DMS114 treated with DMSO at 0.1 percent for 48 hours (cell line): ENCODE measurements around the gene PRKCH.

Source experiments
- DNase-seq: peaks from one replicate; lab custom pipeline; 2025; ENCODE audit not compliant: unreplicated experiment; lab: John Stamatoyannopoulos, UW

Gene PRKCH

DNA sequence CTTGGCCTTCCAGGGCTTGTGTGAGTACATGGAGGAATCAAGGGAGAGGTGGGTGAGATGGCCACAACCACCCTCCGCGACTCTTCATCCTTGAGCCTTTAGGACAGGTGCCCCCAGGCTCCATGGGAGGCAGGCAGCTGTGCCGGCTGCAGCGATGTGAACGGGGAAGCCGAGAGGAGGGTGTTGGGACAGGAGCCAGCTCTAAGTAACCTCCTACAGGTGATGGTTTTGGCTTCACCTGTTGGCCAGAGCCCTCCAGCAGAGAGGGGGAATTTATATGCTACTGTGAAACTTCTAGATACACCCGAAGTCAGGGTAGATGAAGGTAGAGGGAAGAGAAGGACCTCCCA, 241.8 kb downstream of the PRKCH start:
- no peak for DNase-seq

DNA sequence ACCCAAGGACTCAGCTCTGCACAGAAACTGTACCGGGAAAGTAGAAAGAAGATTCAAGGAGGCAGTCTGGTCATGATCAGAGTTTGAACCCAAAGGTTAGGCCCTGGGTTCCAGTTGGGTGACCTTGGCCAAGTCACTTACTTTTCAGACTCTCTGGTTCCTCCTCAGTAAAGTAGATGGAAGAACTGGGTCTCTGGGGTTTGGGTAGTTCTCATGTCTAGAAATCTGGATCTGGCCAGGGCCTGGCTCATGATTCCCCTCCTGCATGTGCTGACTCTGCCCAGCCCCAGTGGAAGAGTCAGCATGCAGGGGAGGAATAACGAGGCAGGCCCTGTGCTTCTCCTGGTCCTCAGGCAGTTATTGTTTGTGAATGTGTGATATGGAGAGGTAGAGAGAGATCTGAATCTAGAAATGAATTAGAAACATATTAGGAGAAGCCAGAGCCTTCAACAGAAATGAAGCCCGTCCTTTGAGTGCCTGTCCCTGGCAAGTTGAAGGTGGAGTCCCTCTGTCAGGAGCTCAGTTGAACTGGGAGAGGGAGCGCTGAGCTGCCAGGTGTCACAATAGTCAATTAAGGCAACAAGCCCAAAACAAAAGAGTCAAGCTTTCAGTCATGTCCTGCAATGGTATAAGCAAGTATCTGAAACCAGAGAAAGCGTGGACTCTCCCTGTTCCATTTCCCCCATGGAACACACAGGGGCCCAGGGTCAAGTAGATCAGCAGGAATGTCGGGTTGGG, 242.7 kb downstream of the PRKCH start:
- DNase-seq: no peak

DNA sequence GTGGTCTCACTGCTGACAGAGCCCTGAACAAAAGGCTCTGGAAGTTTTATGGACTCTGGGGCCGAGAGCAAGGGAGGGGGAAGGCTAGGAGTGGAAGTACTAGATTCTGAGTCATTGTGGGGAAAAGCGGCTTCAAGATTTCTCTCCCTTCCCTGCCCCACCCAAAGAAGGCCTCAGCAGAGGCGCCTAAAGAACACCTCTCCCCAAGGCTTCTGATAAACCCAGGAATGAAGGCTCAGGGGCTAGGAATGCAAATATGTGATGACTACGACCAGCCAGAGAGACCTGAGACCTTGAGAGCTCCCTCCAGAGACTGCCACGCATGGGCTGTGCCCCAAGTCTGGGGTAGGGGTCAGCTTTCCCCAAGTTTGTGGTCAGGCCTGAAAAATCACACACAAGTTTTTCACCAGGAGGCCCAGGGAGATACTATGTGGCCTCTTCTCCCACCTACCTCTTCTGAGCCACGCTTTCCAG, 243.3 kb downstream of the PRKCH start:
- DNase-seq: no peak

DNA sequence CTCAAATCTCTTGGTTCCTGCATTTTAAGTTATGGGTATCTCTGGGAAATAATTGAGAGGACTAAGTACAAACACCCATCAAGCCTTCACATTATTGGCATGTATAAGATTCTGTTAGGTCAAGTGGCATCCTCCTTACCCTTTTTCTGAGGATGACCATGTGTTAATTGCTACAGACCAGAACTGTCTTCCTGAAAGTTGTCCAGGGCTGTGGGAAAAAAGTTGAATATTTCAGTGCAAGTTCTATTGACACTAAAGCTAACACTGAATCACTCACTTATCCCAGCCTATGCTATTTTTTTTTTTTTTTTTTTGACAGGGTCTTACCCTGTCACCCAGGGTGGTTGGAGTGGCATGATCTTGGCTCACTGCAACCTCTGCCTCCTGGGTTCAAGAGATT, 243.8 kb downstream of the PRKCH start:
- no peak for DNase-seq

DNA sequence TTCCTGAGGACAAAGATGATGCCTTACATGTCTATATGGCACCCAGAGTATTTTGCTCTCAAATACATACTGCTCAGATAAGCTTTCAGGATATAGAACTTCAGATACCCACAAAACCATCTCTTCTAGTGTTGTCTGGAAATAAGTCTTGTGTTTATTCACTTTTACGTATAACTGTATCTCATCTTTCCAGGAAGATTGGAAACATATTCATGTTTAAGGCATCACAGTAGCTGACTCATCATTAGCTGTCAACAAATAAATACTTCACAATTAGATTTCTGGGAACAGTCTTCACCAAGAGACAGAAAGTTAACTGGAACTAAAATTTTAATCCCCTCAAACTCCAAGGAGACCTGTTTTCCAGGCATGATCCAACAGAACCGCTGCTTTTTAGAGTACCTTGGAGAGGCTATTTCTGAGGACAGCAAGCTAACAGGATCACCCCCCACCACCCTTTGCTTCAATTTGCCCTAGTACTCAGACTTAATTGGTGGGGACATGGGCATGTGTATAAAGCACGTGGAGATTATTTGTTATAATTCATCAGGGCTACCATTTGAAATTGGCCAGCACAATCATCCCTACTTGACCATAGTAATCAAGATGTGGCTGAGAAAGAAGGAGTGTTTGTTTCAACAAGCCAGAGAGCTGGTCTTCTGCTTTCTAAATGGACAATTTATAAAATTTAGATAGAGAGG, 244.6 kb downstream of the PRKCH start:
- DNase-seq: no peak

DNA sequence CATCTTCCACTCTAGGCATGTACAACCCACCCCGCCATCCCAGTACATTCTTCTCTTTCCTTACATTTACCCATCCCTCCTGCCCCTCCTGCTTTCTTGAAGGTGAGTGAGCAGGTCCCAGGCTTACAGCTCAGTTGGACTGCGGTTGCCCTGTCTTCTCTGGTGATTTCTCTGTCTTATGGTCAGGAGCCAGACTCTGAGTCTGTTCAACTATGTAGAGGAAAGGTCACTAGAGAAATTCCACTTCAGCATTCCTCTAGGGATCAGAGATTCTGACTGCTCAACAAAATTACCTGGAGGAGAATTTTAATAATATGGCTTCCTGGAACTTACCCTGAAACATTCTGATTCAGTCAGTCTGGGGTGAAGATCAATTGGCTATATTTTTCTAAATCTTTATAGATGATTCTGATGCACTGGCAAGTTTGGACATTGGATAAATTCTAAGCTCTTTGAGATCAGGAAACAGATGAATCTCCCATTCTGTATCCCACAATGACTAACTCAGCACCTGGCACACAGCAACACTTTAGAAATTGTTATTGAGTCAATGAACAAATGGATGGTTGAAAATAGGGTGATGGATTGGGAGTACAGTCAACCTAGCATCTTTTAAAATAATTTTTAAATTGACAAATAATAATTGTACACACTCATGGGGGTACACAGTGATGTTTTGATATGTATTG, 245.3 kb downstream of the PRKCH start:
- DNase-seq: no peak

DNA sequence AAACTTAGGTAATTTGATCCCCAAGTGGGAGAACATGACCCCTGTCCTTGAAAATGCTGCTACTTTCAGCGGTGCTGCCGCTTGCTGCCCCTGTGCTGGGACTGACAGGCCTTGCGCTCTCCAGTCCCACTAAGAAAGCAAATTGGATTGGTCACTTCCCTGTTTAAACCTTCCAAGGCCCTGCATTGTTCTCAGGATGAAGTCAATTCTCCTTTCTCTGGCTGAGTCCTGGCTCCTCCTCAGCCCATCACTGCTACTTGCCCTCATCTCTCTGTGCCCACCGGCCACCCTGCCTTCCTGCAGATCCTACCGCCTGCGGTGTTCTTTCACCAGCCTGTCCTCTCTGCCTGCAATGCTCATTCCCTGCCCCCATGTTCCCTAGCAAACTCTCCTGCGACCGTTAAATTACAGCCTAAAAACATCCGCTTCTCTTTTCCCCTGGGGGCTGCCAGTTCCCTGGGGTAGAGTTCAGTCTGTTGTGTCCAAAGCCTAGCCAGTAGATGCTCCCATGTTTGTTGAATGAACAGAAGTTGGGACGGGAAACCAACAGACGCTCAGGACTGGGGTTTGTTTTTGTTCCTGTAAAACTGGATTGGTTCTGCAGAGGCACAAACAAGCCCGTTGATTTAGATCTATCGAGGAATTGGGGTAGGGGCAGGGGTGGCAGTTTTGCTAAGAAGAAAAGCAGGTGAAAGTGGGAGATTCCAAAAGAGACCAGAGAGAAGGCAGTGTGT, 246.6 kb downstream of the PRKCH start:
- DNase-seq: no peak

DNA sequence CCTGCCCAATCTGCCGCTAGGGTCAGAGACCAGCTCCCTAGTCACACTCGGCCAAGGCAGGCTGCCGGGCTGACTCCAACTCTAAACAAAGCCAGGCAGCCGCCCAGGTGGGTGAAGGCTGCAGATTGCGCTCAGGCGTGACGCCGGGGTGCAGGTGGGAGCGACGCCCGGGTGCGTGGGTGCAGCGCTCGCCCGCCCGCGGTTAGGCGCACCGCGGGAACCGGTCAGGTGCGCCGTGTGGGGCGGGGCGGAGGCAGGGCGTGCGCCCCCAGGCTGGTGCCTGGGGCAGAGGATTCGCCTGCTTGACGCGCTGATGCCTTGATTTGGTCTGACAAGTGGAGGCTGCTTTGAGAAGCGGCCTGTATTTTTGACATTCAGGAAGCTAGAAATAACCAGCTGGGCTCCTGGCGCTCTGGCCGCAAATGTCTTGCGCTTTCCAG, 247.2 kb downstream of the PRKCH start:
- DNase-seq: no peak

DNA sequence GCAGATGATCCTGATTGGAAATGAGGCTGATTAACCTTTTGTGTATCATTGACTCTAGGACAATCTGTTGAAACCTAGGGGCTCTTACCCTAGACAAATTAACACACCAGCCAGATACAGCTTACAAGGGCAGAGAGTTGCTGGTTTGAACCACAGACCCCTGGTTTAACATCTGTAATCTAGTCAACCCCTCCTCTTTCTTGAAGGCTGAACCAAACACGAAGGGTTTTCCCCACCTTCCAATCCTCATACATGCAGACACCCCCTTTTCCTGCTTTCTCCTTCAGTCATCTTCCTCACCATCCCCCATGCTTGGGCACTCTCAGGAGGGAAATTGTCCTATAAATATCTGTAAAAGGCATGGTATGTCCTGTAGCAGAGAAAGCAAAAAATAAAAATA, 247.9 kb downstream of the PRKCH start:
- no peak for DNase-seq

DNA sequence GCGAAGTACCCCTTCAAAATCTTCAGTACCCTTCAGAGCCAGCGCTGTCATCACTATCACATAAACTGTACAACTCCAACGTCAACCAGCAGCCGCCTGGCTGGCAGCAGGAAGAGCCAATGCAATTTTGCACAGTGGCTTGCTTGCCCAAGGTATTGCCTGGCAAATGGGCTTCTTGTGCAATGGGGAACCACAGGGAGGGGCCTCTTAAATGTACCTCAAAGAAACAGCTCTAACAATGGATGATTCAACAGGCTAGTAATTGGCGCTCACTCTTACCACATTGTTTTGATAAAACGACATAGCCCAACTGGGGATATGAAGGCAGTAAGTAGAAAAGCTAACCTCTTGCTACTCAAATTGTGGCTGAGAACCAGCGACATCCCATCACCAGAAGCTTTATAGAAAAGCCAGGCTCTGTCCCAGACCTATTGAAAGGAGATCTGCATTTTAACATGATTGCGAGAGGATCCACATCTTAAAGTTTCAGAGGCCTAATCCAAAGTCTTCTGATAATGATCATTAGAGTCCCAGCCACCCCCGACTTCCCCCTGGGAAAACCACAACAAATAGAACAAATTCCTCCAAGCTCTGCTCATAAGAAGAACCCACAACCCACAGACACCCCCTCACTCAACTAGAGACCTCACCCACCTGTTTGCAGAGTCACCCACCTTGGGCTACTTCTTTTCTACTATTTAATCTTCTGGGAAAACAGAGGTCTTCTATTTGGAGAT, 248.6 kb downstream of the PRKCH start:
- no peak for DNase-seq

DNA sequence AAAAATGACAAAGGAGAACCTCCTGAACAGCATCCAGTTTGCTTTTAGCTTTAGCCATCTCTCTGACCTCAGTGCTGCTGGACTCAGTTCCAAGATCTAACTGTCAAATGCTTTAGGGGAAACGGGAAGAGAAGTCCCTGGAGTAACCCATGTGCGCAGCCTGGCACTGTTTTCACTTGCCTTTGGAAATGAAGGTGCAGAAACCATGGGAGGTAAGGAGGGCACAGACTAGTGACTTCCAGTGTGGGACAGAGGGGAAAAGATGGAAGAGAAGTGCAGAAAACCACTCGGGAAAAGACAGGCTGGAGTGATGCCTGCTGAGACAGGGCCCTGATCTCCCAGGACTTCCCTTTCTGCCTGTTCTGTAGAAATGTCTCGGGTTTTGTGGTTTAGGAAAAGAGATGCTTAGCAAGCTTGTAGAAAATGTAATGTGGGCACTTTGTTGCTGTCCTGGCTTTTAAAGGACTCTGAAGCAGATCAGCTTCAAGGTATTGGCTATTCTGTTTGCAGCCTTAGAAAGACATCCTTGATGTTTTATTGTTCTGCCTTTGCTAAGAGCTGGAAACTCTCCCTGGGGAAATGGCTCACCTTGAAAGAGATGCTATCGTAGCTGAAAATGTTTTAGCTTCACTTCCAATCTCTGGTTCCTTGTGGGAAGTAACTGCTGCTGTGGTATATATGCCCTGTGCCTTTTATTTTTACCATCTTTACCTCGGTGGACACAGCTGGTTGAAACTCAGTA, 249.3 kb downstream of the PRKCH start:
- no peak for DNase-seq

DNA sequence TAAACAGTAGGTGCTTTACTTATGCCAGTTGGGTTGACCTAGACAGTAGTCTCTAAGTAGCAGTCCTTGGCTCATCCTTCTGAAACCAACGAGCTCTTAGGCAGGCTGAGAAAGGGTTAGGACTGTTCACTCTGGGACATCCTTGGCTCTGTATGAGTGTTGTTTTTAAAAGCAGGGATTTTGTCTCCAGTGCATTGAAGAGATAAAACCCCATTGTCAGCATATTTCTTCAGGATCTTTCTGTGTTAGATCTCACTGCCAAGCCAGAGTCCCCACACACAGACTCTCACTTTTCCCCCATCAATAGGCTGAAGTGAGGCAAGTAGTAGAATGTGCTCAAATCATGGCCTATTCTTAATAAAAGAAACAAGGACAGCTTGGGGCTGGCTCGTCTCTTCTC, 250.5 kb downstream of the PRKCH start:
- DNase-seq: no peak

DNA sequence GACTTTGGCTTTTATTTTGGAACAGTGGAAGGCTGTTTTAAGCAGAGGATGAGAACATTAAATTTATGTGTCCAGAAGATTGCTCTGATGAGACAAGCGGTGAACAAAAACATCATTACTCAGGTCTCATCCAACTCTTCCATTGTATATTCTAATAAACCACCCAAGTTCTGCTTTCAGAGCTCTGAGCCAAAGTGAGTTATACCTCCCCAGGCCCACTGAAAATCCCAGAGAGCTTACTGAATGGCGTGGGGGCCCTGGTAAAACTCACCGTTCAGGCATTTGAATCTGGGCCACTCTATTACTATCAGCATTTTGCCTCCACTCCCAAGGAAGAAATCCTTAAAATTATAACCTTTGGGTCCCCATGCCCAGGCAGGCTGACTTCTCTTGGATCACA, 251.9 kb downstream of the PRKCH start:
- DNase-seq: no peak

DNA sequence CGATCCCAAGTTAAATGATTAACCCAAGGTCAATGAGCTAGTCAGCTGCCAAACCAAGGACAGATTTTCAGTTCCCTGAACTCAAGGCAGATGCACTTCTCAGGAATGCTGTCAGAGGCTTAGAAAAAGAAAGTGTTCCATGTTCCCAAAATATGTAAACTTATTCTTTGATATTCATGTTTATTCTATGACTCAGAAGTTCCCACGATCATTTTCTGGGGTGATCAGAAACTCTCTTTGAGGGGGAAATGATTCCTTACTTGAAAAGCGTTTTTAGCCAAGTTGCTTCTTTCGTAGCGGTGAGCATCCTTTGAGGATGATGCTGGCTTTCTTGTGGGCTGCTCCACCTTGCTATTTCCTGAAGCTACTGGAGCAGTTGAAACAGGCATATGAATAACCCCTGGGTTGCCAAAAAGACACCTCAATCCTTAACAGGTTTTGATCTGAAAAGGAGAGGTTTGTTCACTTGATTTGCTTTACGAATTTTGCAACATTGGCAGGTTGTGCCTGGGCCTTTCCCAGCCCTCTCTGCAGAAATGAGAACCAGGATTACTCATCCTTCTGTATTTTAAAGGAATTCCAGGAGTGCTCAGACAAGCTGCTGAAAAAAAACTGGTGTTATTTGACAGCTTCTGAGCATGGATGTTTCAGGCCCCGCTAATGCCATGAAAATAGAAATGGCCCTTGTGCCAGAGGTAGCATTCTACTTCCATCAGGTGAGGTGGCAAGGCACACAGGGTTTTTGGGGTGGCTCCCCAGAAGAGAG, 252.6 kb downstream of the PRKCH start:
- DNase-seq: no peak

DNA sequence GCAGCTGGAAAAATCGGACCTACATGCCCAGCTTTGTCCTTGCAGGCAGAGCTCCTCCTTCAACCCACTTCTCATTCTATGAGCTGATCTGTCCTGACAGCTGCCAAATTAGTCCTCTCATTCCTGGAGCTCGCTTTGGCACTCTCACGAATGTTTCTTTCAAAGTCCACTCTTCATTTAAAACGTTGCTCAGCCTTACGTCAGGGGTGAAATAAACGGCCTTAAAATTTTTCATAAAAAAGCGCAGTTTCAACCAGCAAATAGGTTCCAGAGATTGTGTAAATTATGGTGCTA, 253.1 kb downstream of the PRKCH start:
- DNase-seq: no peak

DNA sequence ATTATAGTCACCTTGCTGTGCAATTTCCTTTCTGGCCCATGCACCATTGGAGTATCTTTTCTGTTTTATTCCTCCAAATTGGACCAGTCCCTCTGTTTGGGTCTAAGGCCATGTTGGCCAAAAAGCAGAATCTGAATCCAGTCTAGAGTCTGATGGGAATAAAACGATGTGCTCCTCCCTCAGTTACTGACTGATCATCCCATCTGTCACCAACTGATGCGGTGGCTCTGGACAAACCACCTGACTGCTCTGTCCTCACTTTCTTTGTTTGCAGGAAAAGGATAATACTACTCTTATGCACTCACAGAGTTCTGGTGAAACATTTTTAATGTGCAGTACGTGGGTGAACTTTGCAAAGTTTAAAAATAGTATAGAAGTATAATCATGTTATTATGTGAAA, 253.7 kb downstream of the PRKCH start:
- no peak for DNase-seq

DNA sequence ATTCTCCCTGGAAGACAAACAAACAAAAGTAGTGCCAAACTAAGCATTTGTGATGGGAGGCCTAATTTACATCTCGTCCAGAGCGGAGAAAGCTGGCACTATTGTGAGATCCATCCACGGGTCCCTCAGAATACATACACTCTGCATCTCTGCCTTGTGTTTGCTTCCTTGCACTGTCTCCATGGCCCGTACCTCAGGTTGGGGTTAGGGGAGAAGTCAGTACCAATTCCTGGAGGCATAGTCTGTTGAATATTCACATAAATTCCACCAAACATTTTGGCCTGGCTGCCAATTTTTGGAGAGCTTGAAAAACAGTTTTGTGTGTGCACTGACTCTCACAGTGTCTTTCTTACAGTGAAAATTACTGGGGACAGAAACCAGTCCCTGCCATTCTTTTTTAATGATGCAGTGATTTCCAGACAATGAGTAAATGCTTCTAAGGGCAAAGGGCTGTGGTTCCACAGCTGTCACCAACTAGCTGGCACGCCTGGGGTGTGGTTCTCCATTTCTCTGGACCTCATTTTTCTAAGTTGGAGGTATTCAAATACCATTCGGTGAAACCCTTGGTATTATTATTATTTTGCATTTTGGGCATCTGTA, 254.3 kb downstream of the PRKCH start:
- DNase-seq: no peak

DNA sequence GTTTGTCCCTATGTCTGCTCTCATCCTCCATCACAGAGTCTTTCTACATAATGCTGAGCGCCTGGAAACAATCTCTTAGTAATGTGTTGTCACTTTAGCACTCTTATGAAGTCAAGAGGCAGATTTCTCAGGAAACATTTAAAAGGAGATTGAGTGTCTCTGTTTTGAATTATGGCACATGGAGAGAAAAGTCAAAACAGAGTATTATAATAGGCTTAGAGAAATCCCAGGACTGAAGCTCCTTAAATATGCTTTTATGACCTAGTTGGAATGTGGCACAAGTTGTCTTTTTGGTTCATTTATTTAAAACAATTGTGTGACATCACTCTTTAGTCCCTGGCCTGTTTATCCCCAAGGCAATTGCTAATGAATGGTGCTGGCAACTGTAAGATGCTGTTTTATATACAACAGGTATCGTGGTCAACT, 256.1 kb downstream of the PRKCH start:
- DNase-seq: no peak

DNA sequence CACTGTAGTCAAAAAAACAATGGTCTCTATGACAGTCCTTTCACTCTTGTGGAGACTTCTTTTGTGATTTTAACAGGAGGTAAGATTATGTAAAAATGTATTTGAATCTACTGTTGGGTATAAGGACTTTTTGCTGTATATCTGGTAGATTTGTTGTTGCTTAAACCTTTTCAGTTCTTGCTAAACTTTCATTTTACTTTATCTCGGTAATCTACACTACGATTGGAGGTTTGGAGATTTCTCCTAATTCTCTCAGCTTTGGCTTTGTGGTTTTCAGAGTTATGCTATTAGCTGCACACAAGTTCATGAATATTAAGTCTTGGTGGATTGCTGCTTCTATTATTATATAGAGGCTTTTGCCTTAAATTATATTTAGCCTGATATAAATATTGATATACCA, 257.4 kb downstream of the PRKCH start:
- no peak for DNase-seq
